Endothelial cell of umbilical vein (primary cell): Measurements from ENCODE around the gene C4orf50. TPM values are rescaled to one million over a fixed set of nuclear protein-coding genes. Genes with fewer than 3 reads are reported as not detected.

Source experiments
- BruUV-seq: library from RNA; stranded (reverse); fragments of 400-500 nt; replicated peaks from 2 replicates; lab custom pipeline; 2021; lab: Mats Ljungman, UMichigan
- CTCF ChIA-PET: fragments of 300-600, 350-600 bp; sonication (Branson Sonifier 250); formaldehyde crosslinking; loops from one replicate; lab custom pipeline; 2021; ENCODE audit warnings: antibody characterized with exemption, inconsistent platforms; lab: Charles Lee
- POLR2A ChIA-PET: fragments of 300-600, 350-600 bp; sonication (Branson Sonifier 250); formaldehyde crosslinking; loops from one replicate; lab custom pipeline; 2021; ENCODE audit warnings: antibody characterized with exemption, inconsistent platforms; lab: Charles Lee
- DNase-seq: peaks from one replicate; pipeline ENCODE4 v3.0.0-alpha.2; 2011; ENCODE audit warnings: low read depth, low spot score
- FAIRE-seq: peaks from 2 replicates; lab custom pipeline; 2011; peaks lifted over from hg19 to GRCh38; lab: Jason Lieb, UNC
- H2AFZ ChIP-seq: 2 replicates; pipeline ENCODE4 v1.6.0; 2012; ENCODE audit warnings: low read depth, low read length, control low read depth, inconsistent platforms
- H3K27ac ChIP-seq: 2 replicates; pipeline ENCODE4 v1.5.1; 2011; ENCODE audit warnings: low read depth, mild to moderate bottlenecking, control low read depth, low read length, moderate library complexity; ENCODE audit not compliant: insufficient read depth
- H3K27me3 ChIP-seq, 2 experiments: 2 replicates each; pipeline versions ENCODE4 v1.6.0 to v1.6.1; 2011; ENCODE audit warnings: low read length in 2 of 2, mixed read lengths in 1 of 2; ENCODE audit not compliant: control insufficient read depth in 2 of 2, insufficient read depth in 2 of 2
- H3K36me3 ChIP-seq, 2 experiments: 2 replicates in 1 of 2; 3 replicates in 1 of 2; pipeline ENCODE4 v1.5.1; 2011; ENCODE audit warnings: low read length in 2 of 2, mild to moderate bottlenecking in 1 of 2, moderate library complexity in 1 of 2; ENCODE audit not compliant: control insufficient read depth in 2 of 2, insufficient read depth in 2 of 2; ENCODE audit errors: extremely low read depth in 1 of 2
- H3K4me1 ChIP-seq: 3 replicates; pipeline ENCODE4 v1.5.1; 2011; ENCODE audit warnings: mild to moderate bottlenecking, low read length; ENCODE audit not compliant: control insufficient read depth, insufficient read depth; ENCODE audit errors: extremely low read depth
- H3K4me2 ChIP-seq: 2 replicates; pipeline ENCODE4 v1.6.1; 2011; ENCODE audit warnings: low read length, control low read depth, mixed read lengths; ENCODE audit not compliant: insufficient read depth
- H3K4me3 ChIP-seq, 3 experiments: fragments of 200-600 bp in 1 of 3; sonication (generic), shearing (Covaris generic) in 1 of 3; replicated peaks in 1 of 3; 2 replicates each; pipeline ENCODE4 v1.5.1; 2011 to 2016; ENCODE audit warnings: control low read depth in 3 of 3, low read length in 3 of 3, mild to moderate bottlenecking in 2 of 3, inconsistent platforms in 1 of 3, low read depth in 1 of 3, moderate library complexity in 1 of 3; ENCODE audit not compliant: insufficient read depth in 1 of 3
- H3K79me2 ChIP-seq: 2 replicates; pipeline ENCODE4 v1.6.0; 2012; ENCODE audit warnings: low read length, inconsistent platforms; ENCODE audit not compliant: control insufficient read depth, insufficient read depth
- H3K9ac ChIP-seq: replicated peaks from 2 replicates; pipeline ENCODE3; 2011; ENCODE audit warnings: low read length, control low read depth; ENCODE audit not compliant: insufficient read depth; ENCODE audit errors: extremely low read depth
- H3K9me1 ChIP-seq: replicated peaks from 3 replicates; pipeline ENCODE4 v1.6.0; 2011; ENCODE audit warnings: mild to moderate bottlenecking, low read length; ENCODE audit not compliant: control insufficient read depth, insufficient read depth; ENCODE audit errors: extremely low read depth
- H3K9me3 ChIP-seq: replicated peaks from 2 replicates; pipeline ENCODE4 v1.5.1; 2012; ENCODE audit warnings: low read length, inconsistent platforms; ENCODE audit not compliant: control insufficient read depth, insufficient read depth
- H4K20me1 ChIP-seq: replicated peaks from 2 replicates; pipeline ENCODE3; 2011; ENCODE audit warnings: mild to moderate bottlenecking, low read length; ENCODE audit not compliant: control insufficient read depth, insufficient read depth; ENCODE audit errors: extremely low read depth
- EZH2 ChIP-seq: IDR thresholded peaks from 2 replicates; pipeline ENCODE4 v1.6.1; 2012; ENCODE audit warnings: borderline replicate concordance, low read depth, mild to moderate bottlenecking, moderate library complexity, low read length, inconsistent platforms; ENCODE audit not compliant: severe bottlenecking
- FOS ChIP-seq: IDR thresholded peaks from 2 replicates; pipeline ENCODE4 v1.6.1; 2011; ENCODE audit warnings: mild to moderate bottlenecking, low read length, moderate library complexity, borderline replicate concordance; ENCODE audit not compliant: insufficient read depth
- GATA2 ChIP-seq: IDR thresholded peaks from 2 replicates; pipeline ENCODE4 v1.7.0; 2011; ENCODE audit warnings: low read depth, mild to moderate bottlenecking, moderate library complexity, mixed read lengths, low read length; ENCODE audit not compliant: insufficient read length, insufficient read depth
- JUN ChIP-seq: IDR thresholded peaks from 2 replicates; pipeline ENCODE4 v1.6.1; 2011; ENCODE audit warnings: borderline replicate concordance, low read depth; ENCODE audit not compliant: insufficient read length, insufficient read depth
- MYC ChIP-seq: IDR thresholded peaks from one replicate; pipeline ENCODE4 v1.6.1; 2011; ENCODE audit warnings: mild to moderate bottlenecking, low read depth, low read length
- POLR2A ChIP-seq: IDR thresholded peaks from 2 replicates; pipeline ENCODE4 v1.6.1; 2012; ENCODE audit warnings: low read depth, mild to moderate bottlenecking, control low read depth, low read length
- POLR2AphosphoS5 ChIP-seq: IDR thresholded peaks from 2 replicates; pipeline ENCODE4 v1.6.1; 2012; ENCODE audit warnings: low read depth, mild to moderate bottlenecking, control low read depth, low read length, moderate library complexity; ENCODE audit not compliant: insufficient read depth
- dilution Hi-C: fragments of 300-500 bp; cut with MboI; formaldehyde crosslinking; loops from one replicate; pipeline ENCODE4 v1.15.0; 2019; ENCODE audit warnings: low sequenced_read_pairs; ENCODE audit not compliant: extremely low pct_ligation_motif_present
- intact Hi-C: fragments of 100-400 bp; cut with micrococcal nuclease; formaldehyde crosslinking; loops from one replicate; pipeline ENCODE4 v1.10.0; 2022
- polyA plus RNA-seq, 4 experiments: library from polyadenylated mRNA; depleted of rRNA in 3 of 4; stranded (reverse) in 3 of 4; unstranded in 1 of 4; fragments of >200 nt; gene quantifications; 2 replicates each; pipeline versions ENCODE4 v1.2.1 to v1.2.3, GENCODE V29; 2011 to 2012; ENCODE audit warnings: missing spikeins in 1 of 4
- total RNA-seq: library from RNA; stranded (reverse); gene quantifications from 2 replicates; pipeline ENCODE4 v1.2.3, GENCODE V29; 2021
- TF ChIP-seq, protein P1 (sequence below): IDR thresholded peaks from 2 replicates; pipeline ENCODE4 v1.6.1; 2011; ENCODE audit not compliant: insufficient read depth, insufficient read length
- TF ChIP-seq, protein P2 (sequence below), 2 donors: IDR thresholded peaks; 1 replicate in 1 of 2; 2 replicates in 1 of 2; pipeline ENCODE4 v1.5.1; 2011; ENCODE audit warnings: low read length in 2 of 2, mild to moderate bottlenecking in 2 of 2, moderate library complexity in 2 of 2, control low read depth in 1 of 2, inconsistent platforms in 1 of 2, low read depth in 1 of 2; ENCODE audit not compliant: insufficient read depth in 1 of 2; ENCODE audit errors: extremely low read depth in 1 of 2

The C4orf50 gene
- total and polyA plus RNA-seq, 2 donors (not counting 3 experiments of a cell fraction or from before 2014, with no cell fraction given) = not detected

DNA sequence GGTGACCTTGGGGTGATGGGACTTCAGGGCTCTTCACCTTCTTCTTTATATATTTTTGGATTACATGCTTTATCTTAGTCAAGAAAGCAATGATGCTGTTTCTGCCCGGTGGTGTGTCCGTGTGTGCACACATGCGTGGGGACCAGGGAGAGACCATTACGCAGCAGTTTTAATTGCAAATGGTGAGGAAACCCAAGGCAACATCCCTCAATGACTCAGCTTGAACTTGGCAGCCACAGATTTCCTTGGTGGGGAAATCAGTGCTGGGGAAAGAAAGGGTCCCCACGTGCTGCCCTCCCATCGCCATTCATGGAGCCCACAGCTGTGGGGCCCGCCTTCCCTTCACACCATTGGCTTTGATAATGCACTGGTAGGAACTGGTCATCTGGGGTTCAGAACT is 46.2 kb upstream of the C4orf50 start:
- Histone ChIP-seq H3K27ac (no peak overlapping the region), H3K36me3 (no peaks in the 10 kb centered on the region), H4K20me1 (no peaks in the 10 kb centered on the region), H3K79me2 (no peaks in the 10 kb centered on the region), H3K4me1 (no peaks in the 10 kb centered on the region), H3K4me2 (no peak overlapping the region), H3K9me1 (no peaks in the 10 kb centered on the region), H3K9me3 (no peaks in the 10 kb centered on the region), H3K27me3 (no peaks in the 10 kb centered on the region), H3K4me3 (no peak overlapping the region), H3K9ac (no peak overlapping the region), H2AFZ (no peak overlapping the region)
- intact Hi-C loops = no loop called here
- ChIA-PET POLR2A (no interaction called here), CTCF (no interaction called here)
- BruUV-seq = no TSS peak
- dilution Hi-C loops = no loop called here
- TF ChIP-seq JUN = no peak
- TF ChIP-seq EZH2 = no peak
- TF ChIP-seq, protein P1, sequence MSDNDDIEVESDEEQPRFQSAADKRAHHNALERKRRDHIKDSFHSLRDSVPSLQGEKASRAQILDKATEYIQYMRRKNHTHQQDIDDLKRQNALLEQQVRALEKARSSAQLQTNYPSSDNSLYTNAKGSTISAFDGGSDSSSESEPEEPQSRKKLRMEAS = no peak
- no peak for TF ChIP-seq GATA2
- no peak for TF ChIP-seq MYC
- TF ChIP-seq POLR2AphosphoS5 = no peak
- TF ChIP-seq, protein P2, sequence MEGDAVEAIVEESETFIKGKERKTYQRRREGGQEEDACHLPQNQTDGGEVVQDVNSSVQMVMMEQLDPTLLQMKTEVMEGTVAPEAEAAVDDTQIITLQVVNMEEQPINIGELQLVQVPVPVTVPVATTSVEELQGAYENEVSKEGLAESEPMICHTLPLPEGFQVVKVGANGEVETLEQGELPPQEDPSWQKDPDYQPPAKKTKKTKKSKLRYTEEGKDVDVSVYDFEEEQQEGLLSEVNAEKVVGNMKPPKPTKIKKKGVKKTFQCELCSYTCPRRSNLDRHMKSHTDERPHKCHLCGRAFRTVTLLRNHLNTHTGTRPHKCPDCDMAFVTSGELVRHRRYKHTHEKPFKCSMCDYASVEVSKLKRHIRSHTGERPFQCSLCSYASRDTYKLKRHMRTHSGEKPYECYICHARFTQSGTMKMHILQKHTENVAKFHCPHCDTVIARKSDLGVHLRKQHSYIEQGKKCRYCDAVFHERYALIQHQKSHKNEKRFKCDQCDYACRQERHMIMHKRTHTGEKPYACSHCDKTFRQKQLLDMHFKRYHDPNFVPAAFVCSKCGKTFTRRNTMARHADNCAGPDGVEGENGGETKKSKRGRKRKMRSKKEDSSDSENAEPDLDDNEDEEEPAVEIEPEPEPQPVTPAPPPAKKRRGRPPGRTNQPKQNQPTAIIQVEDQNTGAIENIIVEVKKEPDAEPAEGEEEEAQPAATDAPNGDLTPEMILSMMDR (IDR thresholded peaks at IDR 0.05; ENCODE audit: extremely low read depth in 1 of 2, insufficient read depth in 1 of 2, low read depth in 1 of 2, low read length in 2 of 2) = no peak
- TF ChIP-seq POLR2A = no peak
- TF ChIP-seq FOS = no peak
- FAIRE-seq = no peak
- no peak for DNase-seq
